ENCODE measurements around the gene MOCS1. TPM values are rescaled to one million over a fixed set of nuclear protein-coding genes. Genes with fewer than 3 reads are reported as not detected.

The MOCS1 gene
- total RNA-seq, 4 donors from 2014 or later, result 26.4 to 61.7 (median 38.4) TPM

DNA sequence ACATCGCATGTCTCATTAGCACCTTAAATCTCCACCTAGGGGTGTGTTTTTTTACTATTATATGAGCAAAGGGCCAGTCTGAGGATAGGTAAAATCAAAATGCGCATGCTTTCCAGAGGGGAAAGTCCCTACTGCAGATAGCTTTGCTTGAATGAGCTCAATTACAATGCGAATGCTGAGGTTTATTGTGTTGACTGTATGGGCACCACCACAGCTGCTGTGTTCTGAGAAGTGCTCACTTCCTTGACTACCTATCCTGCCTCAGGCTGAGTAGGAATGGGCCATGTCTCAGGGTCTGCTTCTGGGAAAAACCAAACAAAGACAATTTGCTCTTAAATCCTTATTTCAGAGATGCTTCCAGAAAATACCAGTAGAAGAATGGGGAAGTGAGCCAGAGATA lies 36.6 kb downstream of the MOCS1 start:
- DNase-seq, result no peak

DNA sequence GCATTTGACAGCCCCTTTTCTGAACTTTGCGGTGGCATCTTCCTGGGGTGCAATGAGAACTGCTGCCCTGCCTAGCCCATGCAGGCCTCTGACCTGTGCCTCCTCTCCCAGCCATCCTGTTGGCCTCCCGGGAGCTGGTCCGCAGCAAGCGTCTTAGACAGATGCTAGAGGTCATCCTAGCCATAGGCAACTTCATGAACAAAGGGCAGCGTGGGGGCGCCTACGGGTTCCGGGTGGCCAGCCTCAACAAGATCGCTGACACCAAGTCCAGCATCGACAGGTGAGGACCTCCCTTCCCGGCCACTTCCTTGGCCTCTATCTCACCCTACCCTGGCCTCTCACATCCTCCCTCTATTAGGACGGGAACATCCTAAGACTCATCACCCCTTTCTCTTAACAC lies 37.6 kb downstream of the MOCS1 start:
- Histone ChIP-seq H3K27ac (no peak overlapping the region), H3K27me3 (no peaks in the 10 kb centered on the region), H3K4me3 (no peak overlapping the region), H3K36me3 (peaks cover 2 to 17% of the 10 kb centered on the region in 2 donors), H3K9me3 (no peaks in the 10 kb centered on the region), H3K4me1 (no peaks in the 10 kb centered on the region)
- intact Hi-C loops (cut with DNase I; ENCODE audit: low total_unique reads) (loop anchor here (10.0 kb wide), 1 partner anchor 522 kb away; no protein-coding TSS in a partner anchor), in situ Hi-C loops (cut with MboI; ENCODE audit: low sequenced_read_pairs in 4 of 4) (loop anchor here (25.0 kb wide), 1 partner anchor 534 kb away; no protein-coding TSS in a partner anchor)
- ATAC-seq, result no peak
- TF ChIP-seq POLR2A (IDR thresholded peaks at IDR 0.05) (no peak), CTCF (IDR thresholded peaks at IDR 0.05 in 4 of 5, conservative IDR thresholded peaks at IDR 0.05 in 1 of 5) (no peak)
- DNase-seq, result no peak

More for the DNA sequence above, 36.6 kb downstream of the MOCS1 start:
- intact Hi-C loops (cut with DNase I; ENCODE audit: low total_unique reads) (loop anchor here (10.0 kb wide), 1 partner anchor 523 kb away; no protein-coding TSS in a partner anchor), in situ Hi-C loops (cut with MboI; ENCODE audit: low sequenced_read_pairs in 4 of 4) (loop anchor here (25.0 kb wide), 1 partner anchor 535 kb away; no protein-coding TSS in a partner anchor)
- H3K27ac ChIP-seq, result no peak overlapping the region
- TF ChIP-seq POLR2A (IDR thresholded peaks at IDR 0.05), result no peak
- TF ChIP-seq CTCF (IDR thresholded peaks at IDR 0.05 in 4 of 5, conservative IDR thresholded peaks at IDR 0.05 in 1 of 5), result no peak
- no peaks in the 10 kb centered on the region for H3K9me3 ChIP-seq
- no peak overlapping the region for H3K4me3 ChIP-seq
- no peak for ATAC-seq
- no peaks in the 10 kb centered on the region for H3K4me1 ChIP-seq
- peaks cover 2 to 13% of the 10 kb centered on the region in 2 donors for H3K36me3 ChIP-seq
- H3K27me3 ChIP-seq, result no peaks in the 10 kb centered on the region

- in situ Hi-C loops (cut with MboI; ENCODE audit: low sequenced_read_pairs in 4 of 4), result loop anchor here (25.0 kb wide), 1 partner anchor 531 kb away; no protein-coding TSS in a partner anchor
- H3K4me1 ChIP-seq, result peaks cover 4% of the 10 kb centered on the region in 2 donors
- intact Hi-C loops (cut with DNase I; ENCODE audit: low total_unique reads), result loop anchor here (5.0 to 10.0 kb wide), 2 partner anchors 101 to 518 kb away; partner anchors contain the start of gene DAAM2
- H3K4me3 ChIP-seq, result no peak overlapping the region
- no peak for TF ChIP-seq POLR2A (IDR thresholded peaks at IDR 0.05)
- TF ChIP-seq CTCF (IDR thresholded peaks at IDR 0.05 in 4 of 5, conservative IDR thresholded peaks at IDR 0.05 in 1 of 5), result no peak
- H3K9me3 ChIP-seq, result no peaks in the 10 kb centered on the region
- DNase-seq (no peak), ATAC-seq (no peak)
- no peaks in the 10 kb centered on the region for H3K27me3 ChIP-seq
- peaks cover 2 to 18% of the 10 kb centered on the region in 2 donors for H3K36me3 ChIP-seq
- no peak overlapping the region for H3K27ac ChIP-seq
These were observed 41.0 kb downstream of the MOCS1 start for GRCh38 chr6:39893286-39893685.

DNA sequence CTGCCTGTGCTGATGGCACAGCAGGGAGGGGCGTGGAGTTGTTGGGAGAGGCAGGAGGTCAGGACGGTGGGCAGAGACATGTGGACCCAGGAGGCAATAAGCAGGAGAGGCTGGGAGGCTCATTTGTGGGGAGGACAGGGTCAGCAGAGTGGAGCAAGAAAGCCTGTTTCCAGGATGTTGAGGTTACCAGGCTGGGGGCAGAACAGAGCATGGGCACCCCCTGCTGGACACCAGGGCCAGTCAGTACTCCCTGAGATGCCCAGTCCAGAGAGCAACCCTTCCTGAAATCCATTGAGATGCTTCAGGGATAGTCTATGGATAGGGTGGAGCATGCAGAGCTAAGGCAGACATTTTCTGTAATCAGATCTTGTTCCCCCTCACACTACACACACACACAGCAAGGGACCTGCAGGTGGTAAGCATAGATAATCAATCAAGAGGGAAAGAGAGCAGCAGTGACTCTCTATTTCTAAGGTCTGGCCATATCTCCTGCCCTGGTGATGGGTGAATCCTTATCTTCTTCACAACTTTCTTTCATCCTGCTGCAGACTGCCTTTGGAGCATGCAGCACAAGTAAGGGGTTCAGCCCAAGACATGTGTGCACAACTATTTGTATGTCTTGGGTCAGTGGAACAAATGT lies 41.7 kb downstream of the MOCS1 start:
- Histone ChIP-seq H3K4me3 (no peak overlapping the region), H3K36me3 (peaks cover 2 to 11% of the 10 kb centered on the region in 2 donors), H3K4me1 (peaks cover 10 to 11% of the 10 kb centered on the region in 2 donors), H3K27ac (peak overlapping the region in 1 of 4 donors; percentile 3), H3K27me3 (no peaks in the 10 kb centered on the region), H3K9me3 (no peaks in the 10 kb centered on the region)
- intact Hi-C loops (cut with DNase I; ENCODE audit: low total_unique reads), result loop anchor here (5.0 to 10.0 kb wide), 2 partner anchors 100 to 518 kb away; partner anchors contain the start of gene DAAM2
- peak in 1 of 2 donors; percentile 47 for DNase-seq
- ATAC-seq, result peak in 1 of 2 donors; percentile 61
- TF ChIP-seq POLR2A (IDR thresholded peaks at IDR 0.05) (no peak), CTCF (IDR thresholded peaks at IDR 0.05 in 4 of 5, conservative IDR thresholded peaks at IDR 0.05 in 1 of 5) (peak; percentile 39 to 68 (median 64))
- in situ Hi-C loops (cut with MboI; ENCODE audit: low sequenced_read_pairs in 4 of 4), result loop anchor here (25.0 kb wide), 1 partner anchor 530 kb away; no protein-coding TSS in a partner anchor
